ENCODE data around the gene CLDN1. TPM values are rescaled to one million over a fixed set of nuclear protein-coding genes. Genes with fewer than 3 reads are reported as not detected.
"Not testable (repeated sequence)": the region's sequence is repeated elsewhere in the genome, so short reads cannot be mapped to it uniquely, and the experiment has no call there.

Gene CLDN1
- total RNA-seq, 2 experiments from 2014 or later = 0.07 to 0.22 TPM

- H3K4me1 Mint-ChIP-seq (ENCODE audit: low read depth) = no peaks in the 10 kb centered on the region
- intact Hi-C loops (cut with micrococcal nuclease) = no loop called here
- peaks cover 12% of the 10 kb centered on the region for H3K9me3 Mint-ChIP-seq
- H3K27me3 Mint-ChIP-seq = peaks cover 2% of the 10 kb centered on the region
- CTCF ChIA-PET = no interaction called here
- no peak overlapping the region for H3K27ac Mint-ChIP-seq
- H3K4me3 Mint-ChIP-seq = no peak overlapping the region
- POLR2A ChIA-PET = no interaction called here
- H3K36me3 Mint-ChIP-seq = peaks cover 2% of the 10 kb centered on the region
- no peak for DNase-seq
Measured at GRCh38 chr3:190281308-190282051, 40.8 kb downstream of the CLDN1 start.

GRCh38 chr3:190279690-190280089 is 42.6 kb downstream of the CLDN1 start:
- peaks cover 2% of the 10 kb centered on the region for H3K27me3 Mint-ChIP-seq
- ChIA-PET CTCF (interaction anchor here (1.9 kb wide), 1 partner anchor 43 kb away, joined by 5 read pairs; the partner anchor contains the start of gene CLDN1), POLR2A (no interaction called here)
- DNase-seq = no peak
- peaks cover 2% of the 10 kb centered on the region for H3K9me3 Mint-ChIP-seq
- H3K4me1 Mint-ChIP-seq (ENCODE audit: low read depth) = no peaks in the 10 kb centered on the region
- intact Hi-C loops (cut with micrococcal nuclease) = no loop called here
- H3K27ac Mint-ChIP-seq = no peak overlapping the region
- no peaks in the 10 kb centered on the region for H3K36me3 Mint-ChIP-seq
- H3K4me3 Mint-ChIP-seq = no peak overlapping the region

- Mint-ChIP-seq H3K4me1 (ENCODE audit: low read depth) (no peaks in the 10 kb centered on the region), H3K4me3 (no peak overlapping the region), H3K36me3 (no peaks in the 10 kb centered on the region), H3K9me3 (no peaks in the 10 kb centered on the region), H3K27me3 (peaks cover 2% of the 10 kb centered on the region), H3K27ac (no peak overlapping the region)
- POLR2A ChIA-PET = no interaction called here
- intact Hi-C loops (cut with micrococcal nuclease) = no loop called here
- CTCF ChIA-PET = no interaction called here
- no peak for DNase-seq
Measured at GRCh38 chr3:190272747-190273146, 49.5 kb downstream of the CLDN1 start.

- Mint-ChIP-seq H3K27me3 (peaks cover 2% of the 10 kb centered on the region), H3K27ac (no peak overlapping the region), H3K36me3 (no peaks in the 10 kb centered on the region), H3K4me3 (no peak overlapping the region), H3K4me1 (ENCODE audit: low read depth) (no peaks in the 10 kb centered on the region), H3K9me3 (no peaks in the 10 kb centered on the region)
- CTCF ChIA-PET = no interaction called here
- intact Hi-C loops (cut with micrococcal nuclease) = no loop called here
- POLR2A ChIA-PET = no interaction called here
- DNase-seq = no peak
Measured at GRCh38 chr3:190269101-190269500, 53.1 kb downstream of the CLDN1 start.

- H3K9me3 Mint-ChIP-seq; H3K4me3 Mint-ChIP-seq; intact Hi-C loops (cut with micrococcal nuclease); CTCF ChIA-PET; H3K27ac Mint-ChIP-seq; H3K27me3 Mint-ChIP-seq; H3K4me1 Mint-ChIP-seq (ENCODE audit: low read depth); DNase-seq; H3K36me3 Mint-ChIP-seq; POLR2A ChIA-PET: not testable (repeated sequence)
Measured at GRCh38 chr3:190267464-190267863, 54.8 kb downstream of the CLDN1 start.

GRCh38 chr3:190266913-190267290 is 55.3 kb downstream of the CLDN1 start:
- Mint-ChIP-seq H3K4me3 (no peak overlapping the region), H3K4me1 (ENCODE audit: low read depth) (no peaks in the 10 kb centered on the region), H3K9me3 (no peaks in the 10 kb centered on the region), H3K27ac (no peak overlapping the region), H3K36me3 (no peaks in the 10 kb centered on the region), H3K27me3 (peaks cover 2% of the 10 kb centered on the region)
- CTCF ChIA-PET = no interaction called here
- no peak for DNase-seq
- intact Hi-C loops (cut with micrococcal nuclease) = no loop called here
- POLR2A ChIA-PET = no interaction called here

- Mint-ChIP-seq H3K4me1 (ENCODE audit: low read depth) (no peaks in the 10 kb centered on the region), H3K9me3 (no peaks in the 10 kb centered on the region), H3K4me3 (no peak overlapping the region), H3K36me3 (no peaks in the 10 kb centered on the region), H3K27ac (no peak overlapping the region), H3K27me3 (peaks cover 4% of the 10 kb centered on the region)
- ChIA-PET POLR2A (no interaction called here), CTCF (no interaction called here)
- intact Hi-C loops (cut with micrococcal nuclease) = no loop called here
- DNase-seq = no peak
Measured at GRCh38 chr3:190266265-190266912, 55.9 kb downstream of the CLDN1 start.

GRCh38 chr3:190265796-190266195 is 56.5 kb downstream of the CLDN1 start:
- no peaks in the 10 kb centered on the region for H3K9me3 Mint-ChIP-seq
- POLR2A ChIA-PET = no interaction called here

GRCh38 chr3:190265126-190265525 is 57.1 kb downstream of the CLDN1 start:
- no peaks in the 10 kb centered on the region for H3K9me3 Mint-ChIP-seq
- no peak overlapping the region for H3K27ac Mint-ChIP-seq
- no peak overlapping the region for H3K4me3 Mint-ChIP-seq
- H3K36me3 Mint-ChIP-seq = no peaks in the 10 kb centered on the region
- no peaks in the 10 kb centered on the region for H3K4me1 Mint-ChIP-seq (ENCODE audit: low read depth)
- peaks cover 4% of the 10 kb centered on the region for H3K27me3 Mint-ChIP-seq
- CTCF ChIA-PET = no interaction called here
- intact Hi-C loops (cut with micrococcal nuclease) = no loop called here
- DNase-seq = no peak
- POLR2A ChIA-PET = no interaction called here

More at GRCh38 chr3:190265796-190266195, 56.5 kb downstream of the CLDN1 start:
- no peak overlapping the region for H3K4me3 Mint-ChIP-seq
- intact Hi-C loops (cut with micrococcal nuclease) = no loop called here
- DNase-seq = no peak
- H3K27ac Mint-ChIP-seq = no peak overlapping the region
- H3K4me1 Mint-ChIP-seq (ENCODE audit: low read depth) = no peaks in the 10 kb centered on the region
- CTCF ChIA-PET = no interaction called here
- H3K36me3 Mint-ChIP-seq = no peaks in the 10 kb centered on the region
- H3K27me3 Mint-ChIP-seq = peaks cover 4% of the 10 kb centered on the region

- no peaks in the 10 kb centered on the region for H3K9me3 Mint-ChIP-seq
- no peak for DNase-seq
- no peak overlapping the region for H3K4me3 Mint-ChIP-seq
Measured at GRCh38 chr3:190261740-190262139, 60.5 kb downstream of the CLDN1 start.

GRCh38 chr3:190261015-190261414 is 61.2 kb downstream of the CLDN1 start:
- intact Hi-C loops (cut with micrococcal nuclease) = no loop called here
- H3K9me3 Mint-ChIP-seq = no peaks in the 10 kb centered on the region
- H3K36me3 Mint-ChIP-seq = no peaks in the 10 kb centered on the region
- no peak overlapping the region for H3K4me3 Mint-ChIP-seq
- no peaks in the 10 kb centered on the region for H3K4me1 Mint-ChIP-seq (ENCODE audit: low read depth)
- ChIA-PET POLR2A (no interaction called here), CTCF (no interaction called here)
- H3K27ac Mint-ChIP-seq = no peak overlapping the region
- DNase-seq = no peak
- H3K27me3 Mint-ChIP-seq = peaks cover 2% of the 10 kb centered on the region

More at GRCh38 chr3:190261740-190262139, 60.5 kb downstream of the CLDN1 start:
- Mint-ChIP-seq H3K27me3 (peaks cover 2% of the 10 kb centered on the region), H3K27ac (no peak overlapping the region), H3K4me1 (ENCODE audit: low read depth) (no peaks in the 10 kb centered on the region), H3K36me3 (no peaks in the 10 kb centered on the region)
- ChIA-PET POLR2A (no interaction called here), CTCF (no interaction called here)
- intact Hi-C loops (cut with micrococcal nuclease) = no loop called here

- no peak overlapping the region for H3K4me3 Mint-ChIP-seq
- H3K27me3 Mint-ChIP-seq = peaks cover 2% of the 10 kb centered on the region
- H3K27ac Mint-ChIP-seq = no peak overlapping the region
- no peak for DNase-seq
- H3K9me3 Mint-ChIP-seq = no peaks in the 10 kb centered on the region
- ChIA-PET CTCF (no interaction called here), POLR2A (no interaction called here)
- H3K36me3 Mint-ChIP-seq = no peaks in the 10 kb centered on the region
- H3K4me1 Mint-ChIP-seq (ENCODE audit: low read depth) = no peaks in the 10 kb centered on the region
- intact Hi-C loops (cut with micrococcal nuclease) = no loop called here
Measured at GRCh38 chr3:190260301-190260700, 61.9 kb downstream of the CLDN1 start.

GRCh38 chr3:190258634-190259033 is 63.6 kb downstream of the CLDN1 start:
- CTCF ChIA-PET = no interaction called here

More at GRCh38 chr3:190258634-190259033, 63.6 kb downstream of the CLDN1 start:
- Mint-ChIP-seq H3K4me1 (ENCODE audit: low read depth) (no peaks in the 10 kb centered on the region), H3K27me3 (peaks cover 2% of the 10 kb centered on the region), H3K27ac (no peak overlapping the region), H3K4me3 (no peak overlapping the region), H3K36me3 (no peaks in the 10 kb centered on the region), H3K9me3 (no peaks in the 10 kb centered on the region)
- POLR2A ChIA-PET = no interaction called here
- no peak for DNase-seq
- intact Hi-C loops (cut with micrococcal nuclease) = no loop called here

Data from activated CD4-positive, alpha-beta memory T cell treated with anti-CD3 and anti-CD28 coated beads for 36 hours (primary cell).